Fibroblast of villous mesenchyme (primary cell): ENCODE results near the gene MBNL1. TPM values are rescaled to one million over a fixed set of nuclear protein-coding genes. Genes with fewer than 3 reads are reported as not detected.
"Not testable (repeated sequence)": the region's sequence is repeated elsewhere in the genome, so short reads cannot be mapped to it uniquely, and the experiment has no call there.

Experiments
- DNase-seq: peaks from one replicate; pipeline ENCODE4 v3.0.0-alpha.2; 2010; ENCODE audit warnings: low read depth
- H3K4me3 ChIP-seq: 2 replicates; pipeline ENCODE4 v1.5.1; 2011; ENCODE audit warnings: low read depth, mild to moderate bottlenecking, low read length
- CTCF ChIP-seq: IDR thresholded peaks from 2 replicates; pipeline ENCODE4 v1.5.1; 2012; ENCODE audit warnings: low read depth, mild to moderate bottlenecking, low read length; ENCODE audit not compliant: insufficient read depth
- total RNA-seq: library from RNA; depleted of rRNA; stranded (reverse); fragments of >200 nt; gene quantifications from 2 replicates; pipeline ENCODE4 v1.2.3, GENCODE V29; 2012

The MBNL1 gene
- total RNA-seq, 1 donor, result 440 TPM

- TF ChIP-seq CTCF, result no peak
- H3K4me3 ChIP-seq, result no peak overlapping the region
- DNase-seq, result no peak
Observed at GRCh38 chr3:152426393-152426792, 157.7 kb downstream of the MBNL1 start.

GRCh38 chr3:152428577-152428976, 159.8 kb downstream of the MBNL1 start:
- no peak for DNase-seq
- no peak for TF ChIP-seq CTCF
- H3K4me3 ChIP-seq, result no peak overlapping the region

GRCh38 chr3:152430223-152431002, 161.7 kb downstream of the MBNL1 start:
- no peak for TF ChIP-seq CTCF
- DNase-seq, result no peak
- no peak overlapping the region for H3K4me3 ChIP-seq

GRCh38 chr3:152434142-152434541, 165.4 kb downstream of the MBNL1 start:
- H3K4me3 ChIP-seq, result no peak overlapping the region
- no peak for DNase-seq
- TF ChIP-seq CTCF, result no peak

GRCh38 chr3:152435210-152435609, 166.5 kb downstream of the MBNL1 start:
- not testable (repeated sequence) for H3K4me3 ChIP-seq, DNase-seq

- H3K4me3 ChIP-seq, result no peak overlapping the region
- DNase-seq, result no peak
- TF ChIP-seq CTCF, result no peak
Observed at GRCh38 chr3:152436707-152437590, 168.2 kb downstream of the MBNL1 start.

GRCh38 chr3:152438181-152438580, 169.5 kb downstream of the MBNL1 start:
- no peak overlapping the region for H3K4me3 ChIP-seq
- no peak for DNase-seq
- TF ChIP-seq CTCF, result no peak
